ENCODE measurements around the gene GGA3.

The GGA3 gene

GRCh38 chr17:75245011-75245410, 16.4 kb downstream of the GGA3 start:
- TF ChIP-seq FOXM1 (IDR thresholded peaks at IDR 0.05; ENCODE audit: borderline replicate concordance, low read depth) (no peak), REST (IDR thresholded peaks at IDR 0.05; ENCODE audit: low read depth) (no peak), CREB1 (IDR thresholded peaks at IDR 0.05; ENCODE audit: low read depth) (no peak), TCF12 (IDR thresholded peaks at IDR 0.05; ENCODE audit: low read depth) (no peak), USF1 (IDR thresholded peaks at IDR 0.05) (no peak), MAX (IDR thresholded peaks at IDR 0.05) (no peak), CEBPB (IDR thresholded peaks at IDR 0.05) (no peak), EGR1 (IDR thresholded peaks at IDR 0.05) (no peak), TEAD4 (IDR thresholded peaks at IDR 0.05) (no peak), RAD21 (IDR thresholded peaks at IDR 0.05; ENCODE audit: low read depth) (no peak), EP300 (IDR thresholded peaks at IDR 0.05; ENCODE audit: borderline replicate concordance) (no peak), YY1 (IDR thresholded peaks at IDR 0.05; ENCODE audit: low read depth) (no peak), TAF1 (IDR thresholded peaks at IDR 0.05; ENCODE audit: low read depth) (no peak), NFIC (IDR thresholded peaks at IDR 0.05) (no peak), ZBTB7A (IDR thresholded peaks at IDR 0.05; ENCODE audit: low read depth) (no peak)

GRCh38 chr17:75244133-75244866, 17.1 kb downstream of the GGA3 start:
- TF ChIP-seq YY1 (IDR thresholded peaks at IDR 0.05; ENCODE audit: low read depth), result no peak
- no peak for TF ChIP-seq RAD21 (IDR thresholded peaks at IDR 0.05; ENCODE audit: low read depth)
- TF ChIP-seq MAX (IDR thresholded peaks at IDR 0.05), result no peak
- TF ChIP-seq EP300 (IDR thresholded peaks at IDR 0.05; ENCODE audit: borderline replicate concordance), result no peak
- TF ChIP-seq USF1 (IDR thresholded peaks at IDR 0.05), result no peak
- no peak for TF ChIP-seq NFIC (IDR thresholded peaks at IDR 0.05)

- no peak for TF ChIP-seq REST (IDR thresholded peaks at IDR 0.05; ENCODE audit: low read depth)
- no peak for TF ChIP-seq TAF1 (IDR thresholded peaks at IDR 0.05; ENCODE audit: low read depth)
- no peak for TF ChIP-seq USF1 (IDR thresholded peaks at IDR 0.05)
- no peak for TF ChIP-seq CREB1 (IDR thresholded peaks at IDR 0.05; ENCODE audit: low read depth)
- TF ChIP-seq EP300 (IDR thresholded peaks at IDR 0.05; ENCODE audit: borderline replicate concordance), result no peak
- TF ChIP-seq MAX (IDR thresholded peaks at IDR 0.05), result no peak
- no peak for TF ChIP-seq FOXM1 (IDR thresholded peaks at IDR 0.05; ENCODE audit: borderline replicate concordance, low read depth)
Measured at GRCh38 chr17:75242461-75243042, 18.9 kb downstream of the GGA3 start.

- TF ChIP-seq RAD21 (IDR thresholded peaks at IDR 0.05; ENCODE audit: low read depth) (no peak), MAX (IDR thresholded peaks at IDR 0.05) (no peak), NFIC (IDR thresholded peaks at IDR 0.05) (no peak), ZBTB7A (IDR thresholded peaks at IDR 0.05; ENCODE audit: low read depth) (no peak), TAF1 (IDR thresholded peaks at IDR 0.05; ENCODE audit: low read depth) (no peak), REST (IDR thresholded peaks at IDR 0.05; ENCODE audit: low read depth) (no peak), USF1 (IDR thresholded peaks at IDR 0.05) (no peak), TCF12 (IDR thresholded peaks at IDR 0.05; ENCODE audit: low read depth) (no peak), TEAD4 (IDR thresholded peaks at IDR 0.05) (no peak), CREB1 (IDR thresholded peaks at IDR 0.05; ENCODE audit: low read depth) (no peak), EGR1 (IDR thresholded peaks at IDR 0.05) (no peak), YY1 (IDR thresholded peaks at IDR 0.05; ENCODE audit: low read depth) (no peak), CEBPB (IDR thresholded peaks at IDR 0.05) (no peak)
Measured at GRCh38 chr17:75241996-75242460, 19.4 kb downstream of the GGA3 start.
